Fibroblast of skin of left biceps (primary cell): ENCODE results near the gene EIF4G3.
"Not testable (repeated sequence)": the region's sequence is repeated elsewhere in the genome, so short reads cannot be mapped to it uniquely, and the experiment has no call there.

Source experiments
- DNase-seq, 2 experiments: peaks; one replicate each; pipeline ENCODE4 v3.0.0-alpha.2; 2013; ENCODE audit warnings: low read depth in 2 of 2

Gene EIF4G3

GRCh38 chr1:21176586-21177555, at the start of gene EIF4G3:
Gene EIF4G3 (minus strand): TSS chr1:21176897. CDS start chr1:21002742, 174,155 bp downstream.
- peak; percentile 90 to 93 for DNase-seq

- DNase-seq: no peak
Measured at GRCh38 chr1:21225065-21225464, 48.4 kb upstream of the EIF4G3 start.

- DNase-seq: no peak
Measured at GRCh38 chr1:21220815-21221214, 44.1 kb upstream of the EIF4G3 start.

- no peak for DNase-seq
Measured at GRCh38 chr1:21219674-21220073, 43.0 kb upstream of the EIF4G3 start.

GRCh38 chr1:21217812-21218596, 41.3 kb upstream of the EIF4G3 start:
- no peak for DNase-seq

GRCh38 chr1:21216835-21217811, 40.4 kb upstream of the EIF4G3 start:
- DNase-seq: no peak

GRCh38 chr1:21212126-21212525, 35.4 kb upstream of the EIF4G3 start:
- DNase-seq: no peak

- not testable (repeated sequence) for DNase-seq
Measured at GRCh38 chr1:21208137-21208700, 31.5 kb upstream of the EIF4G3 start.

- DNase-seq: no peak
Measured at GRCh38 chr1:21206117-21206516, 29.4 kb upstream of the EIF4G3 start.

- no peak for DNase-seq
Measured at GRCh38 chr1:21205416-21205815, 28.7 kb upstream of the EIF4G3 start.

- DNase-seq: no peak
Measured at GRCh38 chr1:21201650-21202049, 25.0 kb upstream of the EIF4G3 start.

- DNase-seq: not testable (repeated sequence)
Measured at GRCh38 chr1:21201238-21201637, 24.5 kb upstream of the EIF4G3 start.

- no peak for DNase-seq
Measured at GRCh38 chr1:21200767-21201166, 24.1 kb upstream of the EIF4G3 start.

GRCh38 chr1:21198929-21199328, 22.2 kb upstream of the EIF4G3 start:
- DNase-seq: no peak

- DNase-seq: no peak
Measured at GRCh38 chr1:21192871-21193270, 16.2 kb upstream of the EIF4G3 start.

GRCh38 chr1:21192284-21192683, 15.6 kb upstream of the EIF4G3 start:
- no peak for DNase-seq

- DNase-seq: not testable (repeated sequence)
Measured at GRCh38 chr1:21190771-21191170, 14.1 kb upstream of the EIF4G3 start.

GRCh38 chr1:21189906-21190500, 13.3 kb upstream of the EIF4G3 start:
- DNase-seq: no peak

- DNase-seq: no peak
Measured at GRCh38 chr1:21189421-21189820, 12.7 kb upstream of the EIF4G3 start.

GRCh38 chr1:21188235-21188634, 11.5 kb upstream of the EIF4G3 start:
- no peak for DNase-seq
